GM21367 (cell line): Measurements from ENCODE around the gene PARP2.
"Not testable (repeated sequence)": the region's sequence is repeated elsewhere in the genome, so short reads cannot be mapped to it uniquely, and the experiment has no call there.

Experiments
- ATAC-seq: cut with Tn5 transposase; IDR thresholded peaks from one replicate; pipeline ENCODE4 v1.9.1; 2021; ENCODE audit not compliant: unreplicated experiment

Gene PARP2, protein sequence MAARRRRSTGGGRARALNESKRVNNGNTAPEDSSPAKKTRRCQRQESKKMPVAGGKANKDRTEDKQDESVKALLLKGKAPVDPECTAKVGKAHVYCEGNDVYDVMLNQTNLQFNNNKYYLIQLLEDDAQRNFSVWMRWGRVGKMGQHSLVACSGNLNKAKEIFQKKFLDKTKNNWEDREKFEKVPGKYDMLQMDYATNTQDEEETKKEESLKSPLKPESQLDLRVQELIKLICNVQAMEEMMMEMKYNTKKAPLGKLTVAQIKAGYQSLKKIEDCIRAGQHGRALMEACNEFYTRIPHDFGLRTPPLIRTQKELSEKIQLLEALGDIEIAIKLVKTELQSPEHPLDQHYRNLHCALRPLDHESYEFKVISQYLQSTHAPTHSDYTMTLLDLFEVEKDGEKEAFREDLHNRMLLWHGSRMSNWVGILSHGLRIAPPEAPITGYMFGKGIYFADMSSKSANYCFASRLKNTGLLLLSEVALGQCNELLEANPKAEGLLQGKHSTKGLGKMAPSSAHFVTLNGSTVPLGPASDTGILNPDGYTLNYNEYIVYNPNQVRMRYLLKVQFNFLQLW

DNA sequence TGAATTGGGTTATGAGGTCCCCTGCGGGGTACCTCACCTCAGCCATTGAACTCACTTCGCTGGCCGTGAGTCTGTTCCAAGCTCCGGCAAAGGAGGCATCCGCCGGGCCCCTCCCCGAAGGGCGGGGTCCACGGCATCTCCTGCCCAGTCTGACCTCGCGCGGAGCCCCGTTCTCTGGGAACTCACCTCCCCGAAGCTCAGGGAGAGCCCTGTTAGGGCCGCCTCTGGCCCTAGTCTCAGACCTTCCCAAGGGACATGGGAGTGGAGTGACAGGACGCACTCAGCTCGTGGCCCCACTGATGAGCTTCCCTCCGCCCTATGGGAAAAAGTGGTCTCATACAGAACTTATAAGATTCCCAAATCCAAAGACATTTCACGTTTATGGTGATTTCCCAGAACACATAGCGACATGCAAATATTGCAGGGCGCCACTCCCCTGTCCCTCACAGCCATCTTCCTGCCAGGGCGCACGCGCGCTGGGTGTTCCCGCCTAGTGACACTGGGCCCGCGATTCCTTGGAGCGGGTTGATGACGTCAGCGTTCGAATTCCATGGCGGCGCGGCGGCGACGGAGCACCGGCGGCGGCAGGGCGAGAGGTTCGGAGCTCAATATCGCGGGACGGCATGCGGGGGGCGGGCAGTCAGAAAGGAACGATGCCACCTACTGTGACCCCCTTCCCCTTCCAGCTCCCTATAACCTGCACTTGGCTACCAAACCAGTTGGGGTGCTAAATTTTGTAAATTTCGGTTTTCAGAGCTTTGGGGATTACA lies at the start of gene PARP2:
TSS of gene PARP2 (plus strand) at position 544 of the 770 bp plus-strand sequence. CDS start at position 551, 7 bp downstream.
- ATAC-seq, result peak; percentile 93

DNA sequence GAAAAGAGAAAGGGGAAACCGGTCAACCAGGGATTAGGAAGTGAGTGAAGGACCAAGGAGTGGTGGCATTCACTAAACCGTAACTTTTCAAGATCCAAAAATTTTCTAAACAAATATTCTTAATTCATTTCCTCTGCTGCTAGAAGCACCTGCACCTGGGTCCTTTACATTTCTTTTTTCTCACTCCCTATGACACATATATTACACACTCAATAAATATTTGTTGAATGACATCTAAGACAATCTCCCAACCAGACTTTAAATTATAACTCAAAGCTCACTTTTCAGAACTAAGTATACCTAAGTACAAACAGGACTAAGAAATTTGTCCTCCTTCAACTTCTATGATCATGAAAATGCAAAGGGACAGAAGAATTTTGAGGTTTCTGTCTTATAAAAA lies 48.8 kb upstream of the PARP2 start:
- no peak for ATAC-seq

DNA sequence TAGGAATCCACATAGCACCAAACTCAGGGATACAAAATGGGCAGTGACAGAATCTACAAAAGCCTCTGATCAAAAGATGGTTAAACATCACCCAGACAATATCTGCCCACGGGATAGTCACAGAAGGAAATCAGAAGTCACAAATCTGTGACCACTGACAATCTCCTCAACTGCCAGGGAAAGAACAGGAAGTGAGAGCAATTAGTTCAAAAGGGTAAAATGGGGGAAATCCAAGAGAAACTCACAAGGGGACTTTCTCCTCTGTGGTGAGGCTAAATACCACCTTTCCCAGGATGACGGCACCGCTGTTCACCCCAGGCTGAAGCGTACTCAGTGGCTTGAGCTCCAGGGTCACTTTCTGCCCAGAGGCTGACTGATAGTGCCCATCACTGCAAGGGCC lies 48.4 kb upstream of the PARP2 start:
- ATAC-seq, result peak; percentile 79

DNA sequence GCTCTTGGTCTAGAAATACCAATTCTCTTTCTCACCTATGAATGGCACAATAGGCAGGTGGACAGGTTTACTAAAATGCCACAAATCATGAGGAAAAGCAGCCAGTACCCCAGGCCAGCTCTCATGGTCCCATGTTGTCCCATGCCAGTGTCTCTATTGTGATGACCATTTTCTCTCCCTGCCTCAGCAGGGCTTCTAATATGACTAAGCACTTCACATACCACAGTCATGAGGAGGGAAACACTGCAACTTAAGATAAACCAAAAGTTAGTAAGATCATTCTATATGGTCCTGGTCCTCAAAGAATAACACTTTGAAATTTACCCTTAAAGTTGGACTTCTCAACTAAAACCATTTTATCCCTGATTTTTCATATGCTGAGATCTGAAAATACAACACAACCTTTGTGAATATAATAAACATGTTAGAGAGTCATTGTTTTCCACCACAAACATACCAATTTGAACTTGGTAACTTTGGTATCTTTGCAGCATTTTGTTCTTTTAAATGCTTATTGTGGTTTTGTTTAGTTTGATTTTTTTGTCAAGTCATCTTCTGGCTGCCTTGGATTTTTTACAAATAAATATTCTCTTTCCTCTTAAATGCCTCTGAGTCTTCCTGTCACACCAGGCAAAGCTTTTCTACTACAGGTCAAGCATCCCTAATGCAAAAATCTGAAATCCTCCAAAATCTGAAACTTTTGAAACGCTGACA lies 41.2 kb upstream of the PARP2 start:
- ATAC-seq, result no peak

DNA sequence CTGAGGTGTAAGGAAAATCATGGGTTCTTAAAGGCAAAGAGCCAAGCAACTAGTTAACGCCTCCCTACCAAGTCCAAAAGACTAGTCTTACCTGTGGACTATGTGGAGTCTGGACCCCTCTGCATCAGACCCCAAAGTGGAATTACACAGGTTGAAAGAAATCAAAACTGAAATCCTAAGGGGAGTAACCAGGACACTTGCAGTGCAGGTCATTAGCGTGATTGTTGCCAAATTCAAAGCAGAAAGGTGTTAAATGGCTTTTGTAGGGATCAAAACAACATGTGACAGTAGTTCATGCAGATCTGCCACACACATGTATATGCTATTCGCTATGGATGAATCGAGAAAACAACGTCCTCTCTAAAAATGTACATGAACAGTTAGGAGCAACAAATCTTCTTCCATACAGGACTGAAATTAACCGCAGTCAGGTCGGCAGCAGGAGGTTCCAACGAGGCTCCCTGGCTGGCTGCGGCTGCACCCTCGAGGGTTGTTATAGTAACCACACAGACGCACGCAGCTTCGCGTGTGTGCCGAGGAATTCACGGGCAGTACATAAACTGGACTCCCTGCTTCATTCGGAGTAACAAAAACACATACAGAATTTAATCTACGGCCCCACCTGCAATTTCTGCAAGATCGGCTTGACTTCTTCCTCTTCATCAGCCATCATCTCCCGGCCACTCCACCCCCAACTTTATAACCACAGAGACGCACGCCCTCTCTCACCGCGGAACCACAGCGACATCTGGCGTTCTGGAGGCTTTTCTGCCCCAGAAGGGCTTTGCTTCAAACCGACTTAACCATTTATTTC lies 38.0 kb upstream of the PARP2 start, which contains the start of gene TTC5:
TSS of gene TTC5 (minus strand) at position 687 of the 814 bp plus-strand sequence. CDS start at position 673, 14 bp downstream.
- peak; percentile 96 for ATAC-seq

DNA sequence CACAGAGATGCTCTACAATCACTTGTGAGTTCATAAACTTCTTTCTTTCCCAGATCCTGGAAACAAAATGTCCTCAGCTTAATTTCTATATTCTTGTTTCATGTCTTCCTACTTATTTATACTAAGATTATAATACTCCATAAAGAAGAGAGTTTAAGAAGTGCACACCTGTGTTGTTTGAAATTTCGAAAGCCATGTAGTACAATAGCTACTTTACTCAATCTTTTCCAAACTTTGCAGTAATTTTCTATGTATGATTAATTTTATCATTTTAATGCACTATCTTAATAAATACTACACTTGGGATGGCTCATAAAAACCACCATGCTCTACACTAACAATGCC lies 37.4 kb upstream of the PARP2 start:
- ATAC-seq, result peak; percentile 10

DNA sequence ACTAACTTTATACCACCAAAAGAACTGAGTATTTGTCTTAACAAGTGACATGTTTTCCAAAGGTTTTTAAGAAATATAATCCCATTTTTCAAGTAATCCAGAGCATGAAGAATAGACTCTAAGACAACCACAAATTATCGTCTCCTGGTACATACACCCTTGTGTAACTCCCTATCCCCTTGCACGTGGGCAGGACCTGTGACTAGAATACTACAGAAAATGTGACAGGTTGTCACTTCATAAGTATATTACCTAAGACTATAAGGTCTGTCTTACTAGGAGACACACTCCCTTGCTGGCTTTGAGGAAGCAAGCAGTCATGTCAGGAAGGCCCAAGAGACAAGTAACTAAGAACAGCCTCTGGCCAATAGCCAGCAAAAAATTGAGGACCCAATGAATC lies 29.4 kb upstream of the PARP2 start:
- ATAC-seq, result no peak

DNA sequence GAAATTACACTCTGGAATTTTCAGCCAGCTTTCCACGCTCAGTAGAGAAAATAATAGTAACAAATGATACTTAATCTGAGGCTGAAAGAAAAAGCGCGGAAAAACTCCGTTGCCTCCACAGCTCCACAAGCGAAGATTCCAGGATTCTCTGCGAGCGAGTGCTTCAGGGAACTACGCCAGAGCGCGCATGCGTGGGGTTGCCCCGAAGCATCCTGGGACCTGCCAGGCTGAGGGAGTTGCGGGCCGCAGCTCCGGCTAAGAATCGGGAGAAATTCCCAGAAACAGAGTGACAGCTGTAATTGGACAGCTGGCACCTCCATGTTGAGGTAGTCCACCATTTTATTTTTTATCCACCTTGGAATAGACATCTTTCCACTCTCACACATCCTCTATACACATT lies 25.7 kb upstream of the PARP2 start:
- ATAC-seq, result no peak

DNA sequence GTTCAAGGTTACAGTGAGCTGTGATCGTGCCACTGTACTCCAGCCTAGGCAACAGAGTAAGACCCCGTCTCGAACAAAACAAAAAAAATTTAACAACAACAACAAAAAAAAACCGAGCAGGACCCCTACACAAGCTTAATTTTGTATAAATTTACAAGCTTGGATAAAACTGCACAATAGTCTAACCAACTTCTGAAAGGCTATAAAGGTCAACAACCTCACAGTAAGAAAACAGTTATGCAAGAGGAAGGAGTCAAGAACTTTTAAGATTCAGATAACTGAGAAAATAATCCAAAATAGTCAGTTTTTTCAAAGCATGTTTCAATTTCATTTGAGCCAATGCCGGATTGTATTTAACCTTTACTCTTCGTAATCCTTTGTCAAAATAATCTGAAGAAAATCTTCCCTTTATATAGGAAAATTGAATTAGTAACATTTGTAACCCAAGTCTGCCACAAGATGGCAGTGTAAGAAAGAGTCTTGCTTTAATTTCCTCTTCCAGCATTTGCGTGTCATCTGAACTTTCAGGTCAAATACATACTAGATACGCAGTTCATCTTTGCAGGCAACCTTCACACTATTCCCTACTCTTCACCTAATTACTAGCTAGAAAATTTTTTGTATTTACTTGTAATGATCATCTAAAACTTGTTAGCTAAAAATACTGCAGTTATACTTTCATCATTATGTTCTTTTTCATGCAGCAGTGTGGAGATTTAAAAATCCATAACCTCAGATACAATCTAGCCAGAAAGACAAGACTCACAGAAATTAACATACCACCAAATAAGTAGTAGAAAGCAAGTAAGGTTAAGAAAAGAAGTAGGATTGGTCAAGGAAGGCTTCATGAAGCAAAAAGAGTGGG lies 16.2 kb upstream of the PARP2 start:
- peak; percentile 57 for ATAC-seq

DNA sequence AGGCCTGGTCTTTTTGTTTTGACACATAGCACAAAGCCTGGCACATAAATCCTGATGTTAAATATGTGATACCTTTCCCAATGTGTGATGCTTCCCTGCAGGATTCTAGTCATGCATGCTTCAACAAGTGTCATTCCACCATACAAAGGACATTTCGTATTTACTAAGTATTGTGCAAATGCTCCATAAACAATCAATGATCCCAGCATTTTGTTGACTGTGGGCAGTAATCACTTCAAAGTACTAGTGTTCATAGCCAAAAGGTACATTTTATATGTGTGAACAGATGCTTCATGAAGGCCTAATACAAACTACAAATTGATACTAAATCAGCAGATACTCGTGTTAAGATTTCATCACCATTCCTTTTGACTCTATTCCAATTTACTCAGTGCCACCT lies 14.7 kb upstream of the PARP2 start:
- ATAC-seq, result no peak

DNA sequence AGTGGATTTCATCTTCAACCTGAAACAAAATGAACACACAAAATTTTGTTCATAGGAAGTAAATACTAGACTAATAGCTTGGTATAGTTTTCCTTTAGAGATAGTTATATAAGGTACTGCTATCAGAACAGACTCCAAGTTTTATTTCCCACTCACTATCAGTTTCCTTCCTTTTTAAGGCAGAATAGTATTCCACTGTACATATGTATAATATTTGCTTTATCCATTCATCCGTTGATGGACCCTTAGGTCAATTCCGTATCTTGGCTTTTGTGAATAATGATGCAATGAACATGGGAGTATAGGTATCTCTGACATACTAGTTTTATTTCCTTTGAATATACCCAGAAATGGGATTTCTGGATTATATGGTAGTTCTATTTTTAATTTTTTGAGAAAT lies 14.1 kb upstream of the PARP2 start:
- ATAC-seq, result no peak

DNA sequence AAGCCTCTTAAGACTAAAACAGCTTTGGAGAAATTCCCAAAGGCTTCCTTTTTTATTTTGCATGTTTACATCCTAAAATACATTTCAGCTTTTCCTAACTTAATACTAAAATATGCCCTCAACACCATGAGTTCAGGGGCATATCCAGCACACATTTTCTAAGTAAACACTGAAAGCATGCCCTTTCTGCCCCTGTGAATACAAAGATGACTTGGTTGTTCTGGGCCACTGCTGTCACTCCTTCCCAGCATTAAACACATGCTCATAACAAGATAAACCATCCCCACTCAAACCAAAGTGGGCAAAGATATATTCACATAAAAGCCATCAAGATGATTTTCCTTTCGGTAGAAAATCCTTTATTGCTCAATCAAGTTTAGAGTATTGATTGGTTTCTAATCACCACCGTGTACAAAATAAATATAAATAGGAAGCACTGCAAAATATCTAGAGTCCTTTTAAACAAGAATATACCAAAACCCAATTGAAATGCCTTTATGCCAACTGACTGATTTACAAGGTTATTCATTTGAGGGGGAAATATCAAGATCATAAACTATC lies 12.3 kb upstream of the PARP2 start:
- no peak for ATAC-seq

DNA sequence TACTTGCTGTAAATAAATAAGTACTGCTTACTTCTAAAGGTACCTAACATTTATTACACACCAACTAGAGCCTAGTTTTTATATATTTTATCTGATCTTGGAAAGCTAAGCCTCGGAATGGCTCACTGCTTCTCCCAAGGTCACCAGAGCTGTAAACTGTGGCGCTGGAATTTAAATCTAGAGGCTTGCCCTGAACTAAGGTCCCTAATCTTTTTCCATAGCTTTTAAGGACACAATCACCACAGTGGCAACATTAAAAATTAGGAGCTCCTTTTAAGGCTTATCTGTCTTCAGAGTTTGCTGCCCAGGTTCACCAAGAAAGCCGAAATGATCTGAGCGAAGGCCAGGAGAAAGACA lies 11.0 kb upstream of the PARP2 start:
- no peak for ATAC-seq

DNA sequence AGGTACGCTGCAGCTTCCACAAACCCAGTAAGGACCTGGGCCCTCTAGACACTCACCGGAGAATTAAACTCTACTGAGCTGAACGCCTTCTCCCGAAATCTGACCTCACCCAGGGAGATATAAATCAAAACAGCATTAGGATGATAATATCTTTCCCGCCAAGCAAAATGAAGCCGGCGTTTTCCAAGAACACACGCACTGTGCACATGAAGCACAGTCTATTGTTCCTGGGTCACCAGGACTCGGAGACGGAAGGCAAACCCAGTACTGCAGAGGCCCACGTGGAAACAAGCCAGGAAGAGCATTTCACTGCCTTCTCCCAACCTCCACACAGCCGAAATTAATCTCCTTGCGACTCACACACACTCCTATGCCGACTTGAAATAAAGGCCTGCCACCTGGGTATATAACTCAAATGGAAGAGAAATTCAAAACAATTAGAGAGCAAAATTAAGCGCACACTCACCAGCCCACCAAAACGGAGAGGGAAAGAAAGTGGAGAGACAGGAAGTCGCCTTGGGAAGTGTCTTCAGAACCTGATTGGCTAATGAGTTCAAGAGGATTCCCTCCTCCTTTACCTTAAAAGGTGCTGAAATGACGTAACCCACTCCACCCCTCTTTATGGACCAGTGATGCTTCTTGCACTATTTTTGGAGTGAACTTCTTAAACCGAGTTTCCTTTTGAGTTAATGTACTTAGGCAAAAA lies 10.5 kb upstream of the PARP2 start, which contains the start of gene CCNB1IP1:
TSS of gene CCNB1IP1 (minus strand) at position 492 of the 706 bp plus-strand sequence. CDS start 16,756 bp downstream, outside the sequence.
- peak; percentile 98 for ATAC-seq

DNA sequence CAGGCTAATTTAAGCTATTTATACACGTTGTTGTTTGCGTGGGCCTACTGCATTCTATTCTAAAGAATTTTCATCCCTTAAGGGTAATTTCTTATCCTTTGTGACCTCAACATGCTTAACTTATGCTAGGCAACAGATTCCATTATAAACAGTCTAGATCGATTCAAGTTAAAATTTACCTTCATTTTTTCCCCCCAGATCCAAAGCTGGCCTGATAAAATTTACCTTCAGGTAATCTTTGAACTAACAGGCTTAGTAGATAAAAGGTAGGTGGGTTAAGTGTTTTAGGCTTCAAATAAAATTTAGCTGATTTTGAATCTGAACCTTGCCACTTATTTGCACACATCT lies 10.0 kb upstream of the PARP2 start:
- ATAC-seq, result no peak

DNA sequence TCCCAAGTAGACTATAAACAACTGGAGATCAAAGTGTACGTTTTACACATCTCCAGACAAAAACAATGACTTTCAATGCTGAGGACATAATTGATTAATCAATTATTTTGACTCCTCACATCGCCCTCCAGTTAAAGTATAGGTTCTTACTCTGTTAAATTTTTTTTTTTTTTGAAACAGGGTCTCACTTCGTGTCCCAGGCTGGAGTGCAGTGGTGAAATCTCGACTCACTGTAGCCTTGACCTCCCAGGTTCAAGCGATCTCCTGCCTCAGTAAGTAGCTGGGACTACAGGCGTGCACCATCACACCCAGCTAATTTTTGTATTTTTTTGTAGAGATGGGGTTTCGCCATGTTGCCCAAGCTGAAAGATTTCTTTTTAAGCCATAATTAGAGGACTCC lies 9.4 kb upstream of the PARP2 start:
- ATAC-seq, result no peak

DNA sequence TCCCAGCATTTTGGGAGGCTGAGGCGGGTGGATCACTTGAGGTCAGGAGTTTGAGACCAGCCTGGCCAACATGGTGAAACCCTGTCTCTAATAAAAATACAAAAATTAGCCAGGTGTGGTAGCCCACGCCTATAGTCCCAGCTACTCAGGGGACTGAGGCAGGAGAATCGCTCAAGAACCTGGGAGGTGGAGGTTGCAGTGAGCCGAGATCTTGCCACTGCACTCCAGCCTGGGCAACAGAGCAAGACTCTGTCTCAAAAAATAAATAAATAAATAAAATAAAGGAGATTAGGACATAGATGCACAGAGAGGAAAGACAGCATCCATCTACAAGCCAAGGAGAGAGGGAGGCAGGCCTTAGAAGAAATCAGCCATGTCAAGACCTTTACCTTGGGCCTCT lies 2.4 kb upstream of the PARP2 start:
- not testable (repeated sequence) for ATAC-seq

DNA sequence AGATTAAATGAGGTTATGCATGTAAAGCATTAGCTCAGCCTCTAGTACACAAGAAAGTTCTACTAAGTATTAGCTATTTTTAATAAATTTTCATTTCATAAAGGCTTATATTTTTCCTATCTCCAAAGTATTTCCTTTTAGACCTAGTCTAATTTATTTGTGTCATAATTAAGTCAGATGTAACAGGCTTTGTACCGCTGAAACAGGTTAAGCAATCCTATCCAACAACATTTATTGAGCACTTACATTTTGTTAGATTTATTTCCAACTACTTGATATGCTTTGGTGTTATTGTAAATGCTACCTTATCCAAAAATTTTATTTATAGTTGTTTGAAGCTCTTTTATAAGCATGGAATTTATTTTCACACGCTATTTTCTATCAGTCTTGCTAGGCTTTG lies 1.8 kb upstream of the PARP2 start:
- no peak for ATAC-seq

DNA sequence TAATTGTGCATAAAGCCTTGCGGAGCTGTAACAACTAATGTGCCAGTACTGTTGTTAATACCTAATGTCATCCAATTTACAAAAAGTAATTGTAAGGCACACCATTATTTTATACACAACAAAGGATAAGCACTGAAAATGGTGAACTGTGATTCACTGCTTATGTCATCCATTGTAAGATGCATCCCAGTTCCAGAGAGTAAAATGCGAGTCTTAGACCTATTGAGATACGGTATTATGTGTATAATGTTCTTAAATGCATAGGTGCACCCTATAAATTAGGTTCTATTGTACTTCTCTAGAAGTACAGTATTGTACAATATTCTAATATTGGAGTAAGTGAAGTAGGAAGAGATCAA lies 406 bp downstream of the PARP2 start:
- no peak for ATAC-seq
